ENCODE measurements around the gene BRSK2.
A peak's percentile ranks its signal among the peaks of the same experiment; 100 is the strongest.

The BRSK2 gene

GRCh38 chr11:1478544-1478943 is 88.8 kb downstream of the BRSK2 start:
- peaks cover 7% of the 10 kb centered on the region for H3K4me1 Mint-ChIP-seq
- TF ChIP-seq, protein P1, sequence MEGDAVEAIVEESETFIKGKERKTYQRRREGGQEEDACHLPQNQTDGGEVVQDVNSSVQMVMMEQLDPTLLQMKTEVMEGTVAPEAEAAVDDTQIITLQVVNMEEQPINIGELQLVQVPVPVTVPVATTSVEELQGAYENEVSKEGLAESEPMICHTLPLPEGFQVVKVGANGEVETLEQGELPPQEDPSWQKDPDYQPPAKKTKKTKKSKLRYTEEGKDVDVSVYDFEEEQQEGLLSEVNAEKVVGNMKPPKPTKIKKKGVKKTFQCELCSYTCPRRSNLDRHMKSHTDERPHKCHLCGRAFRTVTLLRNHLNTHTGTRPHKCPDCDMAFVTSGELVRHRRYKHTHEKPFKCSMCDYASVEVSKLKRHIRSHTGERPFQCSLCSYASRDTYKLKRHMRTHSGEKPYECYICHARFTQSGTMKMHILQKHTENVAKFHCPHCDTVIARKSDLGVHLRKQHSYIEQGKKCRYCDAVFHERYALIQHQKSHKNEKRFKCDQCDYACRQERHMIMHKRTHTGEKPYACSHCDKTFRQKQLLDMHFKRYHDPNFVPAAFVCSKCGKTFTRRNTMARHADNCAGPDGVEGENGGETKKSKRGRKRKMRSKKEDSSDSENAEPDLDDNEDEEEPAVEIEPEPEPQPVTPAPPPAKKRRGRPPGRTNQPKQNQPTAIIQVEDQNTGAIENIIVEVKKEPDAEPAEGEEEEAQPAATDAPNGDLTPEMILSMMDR (IDR thresholded peaks at IDR 0.05) = no peak
- peaks cover 4% of the 10 kb centered on the region for H3K27me3 Mint-ChIP-seq (ENCODE audit: low read depth, poor library complexity)
- no peak overlapping the region for H3K4me3 Mint-ChIP-seq
- no peaks in the 10 kb centered on the region for H3K9me3 Mint-ChIP-seq
- H3K27ac Mint-ChIP-seq = no peak overlapping the region
- no peak for DNase-seq
- H3K36me3 Mint-ChIP-seq (ENCODE audit: low read depth) = peaks cover 10% of the 10 kb centered on the region

GRCh38 chr11:1479006-1479677 is 89.4 kb downstream of the BRSK2 start:
- H3K4me1 Mint-ChIP-seq = peaks cover 7% of the 10 kb centered on the region
- H3K27me3 Mint-ChIP-seq (ENCODE audit: low read depth, poor library complexity) = peaks cover 4% of the 10 kb centered on the region
- H3K27ac Mint-ChIP-seq = peak overlapping the region; percentile 66
- no peaks in the 10 kb centered on the region for H3K9me3 Mint-ChIP-seq
- H3K4me3 Mint-ChIP-seq = no peak overlapping the region
- H3K36me3 Mint-ChIP-seq (ENCODE audit: low read depth) = peaks cover 10% of the 10 kb centered on the region
- TF ChIP-seq, protein P1 (IDR thresholded peaks at IDR 0.05) = no peak
- no peak for DNase-seq

DNA sequence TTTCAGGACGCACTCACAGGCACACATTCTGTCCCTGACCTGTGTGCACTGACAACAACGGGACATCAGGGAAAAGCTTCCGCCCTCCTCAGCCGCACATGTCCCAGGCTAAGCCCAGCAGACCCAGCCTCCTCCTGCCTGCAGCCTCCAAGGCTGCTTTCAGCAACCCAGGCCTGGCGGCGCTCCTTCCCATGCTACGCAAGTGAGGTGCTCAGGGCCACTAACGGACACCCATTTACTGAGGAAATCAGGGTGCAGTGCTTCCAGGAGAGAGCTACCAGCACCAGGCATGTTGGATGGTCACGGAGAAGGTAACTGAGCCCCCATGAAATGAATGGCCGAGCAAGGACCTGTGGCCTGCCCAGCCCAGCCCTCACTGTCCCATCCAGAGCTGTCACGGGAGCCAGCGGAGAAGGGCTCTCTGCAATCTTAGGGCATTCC is 90.0 kb downstream of the BRSK2 start:
- TF ChIP-seq, protein P1 (IDR thresholded peaks at IDR 0.05) = no peak
- no peaks in the 10 kb centered on the region for H3K9me3 Mint-ChIP-seq
- DNase-seq = no peak
- H3K4me3 Mint-ChIP-seq = no peak overlapping the region
- H3K27me3 Mint-ChIP-seq (ENCODE audit: low read depth, poor library complexity) = peaks cover 4% of the 10 kb centered on the region
- H3K36me3 Mint-ChIP-seq (ENCODE audit: low read depth) = peaks cover 10% of the 10 kb centered on the region
- H3K27ac Mint-ChIP-seq = no peak overlapping the region
- peaks cover 7% of the 10 kb centered on the region for H3K4me1 Mint-ChIP-seq

GRCh38 chr11:1480191-1480554 is 90.4 kb downstream of the BRSK2 start:
- Mint-ChIP-seq H3K27me3 (ENCODE audit: low read depth, poor library complexity) (peaks cover 4% of the 10 kb centered on the region), H3K4me3 (no peak overlapping the region), H3K4me1 (peaks cover 10% of the 10 kb centered on the region), H3K27ac (peak overlapping the region; percentile 36), H3K36me3 (ENCODE audit: low read depth) (peaks cover 10% of the 10 kb centered on the region), H3K9me3 (no peaks in the 10 kb centered on the region)
- TF ChIP-seq, protein P1 (IDR thresholded peaks at IDR 0.05) = no peak
- DNase-seq = no peak

- Mint-ChIP-seq H3K36me3 (ENCODE audit: low read depth) (peaks cover 6% of the 10 kb centered on the region), H3K9me3 (no peaks in the 10 kb centered on the region), H3K27me3 (ENCODE audit: low read depth, poor library complexity) (peaks cover 4% of the 10 kb centered on the region), H3K4me3 (no peak overlapping the region), H3K27ac (no peak overlapping the region), H3K4me1 (peaks cover 16% of the 10 kb centered on the region)
- TF ChIP-seq, protein P1 (IDR thresholded peaks at IDR 0.05) = no peak
- no peak for DNase-seq
Observed at GRCh38 chr11:1480555-1481482, 91.1 kb downstream of the BRSK2 start.

All from nephron progenitor cell (in vitro differentiated cells).